Fibroblast of peridontal ligament (primary cell): ENCODE measurements around the gene PIP5K1C.
"Not testable (repeated sequence)": the region's sequence is repeated elsewhere in the genome, so short reads cannot be mapped to it uniquely, and the experiment has no call there.

Experiments
- DNase-seq: peaks from one replicate; pipeline ENCODE4 v3.0.0-alpha.2; 2010; ENCODE audit errors: extremely low read depth

The PIP5K1C gene

DNA sequence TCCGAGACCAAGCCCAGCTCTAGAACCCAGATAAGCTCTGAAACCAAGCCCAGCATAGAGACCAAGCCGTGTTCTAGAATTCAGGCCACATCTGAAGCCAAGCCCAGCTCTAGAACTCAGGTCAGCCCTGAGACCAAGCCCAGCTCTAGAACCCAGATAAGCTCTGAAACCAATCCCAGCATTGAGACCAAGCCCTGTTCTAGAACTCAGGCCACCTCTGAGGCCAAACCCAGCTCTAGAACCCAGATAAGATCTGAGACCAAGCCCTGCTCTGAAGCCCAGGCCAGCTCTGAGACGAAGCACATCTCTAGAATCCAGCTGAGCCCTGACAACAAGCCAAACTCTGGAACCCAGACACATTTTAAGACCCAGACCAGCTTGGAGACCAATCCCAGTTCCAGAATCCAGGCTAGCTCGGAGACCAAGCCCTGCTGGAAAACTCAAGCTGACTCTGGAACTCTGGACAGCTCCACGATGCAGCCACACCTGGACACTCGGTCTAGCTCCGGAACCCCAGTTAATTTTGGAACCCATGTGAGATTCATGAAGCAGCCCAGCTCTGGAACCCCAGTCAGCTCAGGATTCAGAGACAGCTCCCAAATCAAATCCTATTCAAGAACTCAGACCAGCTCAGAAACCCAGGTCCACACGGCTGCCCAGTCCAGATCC is 109.1 kb downstream of the PIP5K1C start:
- no peak for DNase-seq

- no peak for DNase-seq
These were observed 110.3 kb downstream of the PIP5K1C start for GRCh38 chr19:3589949-3590348.

DNA sequence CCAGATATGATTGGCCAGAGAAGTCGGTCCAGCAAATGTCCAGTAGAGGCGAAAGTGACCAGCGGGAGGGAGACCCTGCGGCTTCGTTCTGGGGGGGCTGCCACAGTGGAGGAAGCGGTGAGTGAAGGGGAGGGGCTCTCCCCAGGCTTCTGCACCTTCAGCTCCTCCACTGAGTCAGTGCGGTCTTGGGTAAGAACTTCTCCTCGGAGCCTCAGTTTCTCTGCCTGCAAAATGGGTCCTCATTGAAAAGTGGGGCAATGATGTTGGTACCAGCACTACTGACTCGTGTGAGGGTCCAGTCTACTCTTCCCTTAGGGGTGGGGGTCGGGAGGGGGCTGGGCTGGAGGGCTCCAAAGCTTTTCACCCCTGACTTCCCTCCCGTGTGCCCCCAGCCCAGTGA is 110.8 kb downstream of the PIP5K1C start:
- DNase-seq, result no peak

DNA sequence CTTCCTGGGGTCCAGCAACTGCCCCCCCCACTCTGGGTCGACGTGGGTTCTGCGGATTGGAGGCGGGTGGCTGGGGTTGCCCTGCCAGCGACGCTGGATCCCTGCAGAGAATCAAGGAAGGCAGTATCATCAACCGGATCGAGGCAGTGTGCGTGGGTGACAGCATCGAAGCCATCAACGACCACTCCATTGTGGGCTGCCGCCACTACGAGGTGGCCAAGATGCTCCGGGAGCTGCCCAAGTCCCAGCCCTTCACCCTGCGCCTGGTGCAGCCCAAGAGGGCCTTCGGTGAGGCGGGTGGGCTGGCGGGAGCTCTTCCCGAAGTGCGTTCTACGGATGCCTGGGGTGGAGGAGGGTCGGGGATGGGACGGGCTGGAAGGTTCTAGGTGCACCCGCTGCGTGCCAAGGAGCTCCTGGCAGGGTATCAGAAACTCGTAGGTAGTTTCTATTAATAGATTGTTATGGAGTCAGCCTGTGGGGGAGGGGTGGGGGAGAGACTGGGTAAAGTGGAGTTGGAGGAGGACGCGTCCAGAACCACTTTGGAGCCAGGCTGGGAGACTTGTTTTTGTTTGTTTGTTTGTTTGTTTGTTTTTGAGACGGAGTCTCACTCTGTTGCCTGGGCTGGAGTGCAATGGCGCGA is 113.4 kb downstream of the PIP5K1C start:
- DNase-seq, result no peak

DNA sequence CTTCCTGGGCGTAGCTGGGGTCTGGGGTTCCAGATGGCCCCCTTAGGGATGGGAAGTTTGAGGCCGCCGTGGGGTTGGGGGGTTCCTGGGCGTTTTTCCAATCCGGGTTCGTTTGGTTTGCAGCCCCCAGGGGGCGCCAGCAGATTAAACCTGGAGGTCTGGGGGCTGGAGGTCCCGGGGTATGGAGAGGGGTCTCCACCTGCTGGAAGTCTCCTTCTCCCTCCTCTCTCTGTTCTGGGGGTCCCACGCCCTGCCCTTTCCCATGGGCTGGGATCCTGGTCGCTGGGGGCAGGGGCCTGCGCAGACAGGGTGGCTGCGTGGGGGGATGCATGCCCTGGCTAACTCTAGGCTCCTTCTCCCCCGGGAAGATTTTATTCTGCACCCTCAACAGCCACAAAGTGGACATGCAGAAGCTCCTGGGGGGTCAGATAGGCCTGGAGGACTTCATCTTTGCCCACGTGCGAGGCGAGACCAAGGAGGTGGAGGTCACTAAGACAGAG is 114.1 kb downstream of the PIP5K1C start:
- no peak for DNase-seq

GRCh38 chr19:3585301-3586126 is 114.8 kb downstream of the PIP5K1C start, which contains the start of gene GIPC3:
TSS of gene GIPC3 (plus strand) at chr19:3585478. CDS start at chr19:3585598, 120 bp downstream.
- DNase-seq, result no peak

- DNase-seq, result not testable (repeated sequence)
These were observed 116.0 kb downstream of the PIP5K1C start for GRCh38 chr19:3584036-3584802.

GRCh38 chr19:3581792-3582191 is 118.5 kb downstream of the PIP5K1C start:
- DNase-seq, result not testable (repeated sequence)
